HG02885 (cell line): ENCODE results near the gene SF3A1.

Source experiments
- ATAC-seq: cut with Tn5 transposase; IDR thresholded peaks from one replicate; pipeline ENCODE4 v1.9.1; 2021; ENCODE audit warnings: mild to moderate bottlenecking; ENCODE audit not compliant: unreplicated experiment, poor library complexity

Gene SF3A1

DNA sequence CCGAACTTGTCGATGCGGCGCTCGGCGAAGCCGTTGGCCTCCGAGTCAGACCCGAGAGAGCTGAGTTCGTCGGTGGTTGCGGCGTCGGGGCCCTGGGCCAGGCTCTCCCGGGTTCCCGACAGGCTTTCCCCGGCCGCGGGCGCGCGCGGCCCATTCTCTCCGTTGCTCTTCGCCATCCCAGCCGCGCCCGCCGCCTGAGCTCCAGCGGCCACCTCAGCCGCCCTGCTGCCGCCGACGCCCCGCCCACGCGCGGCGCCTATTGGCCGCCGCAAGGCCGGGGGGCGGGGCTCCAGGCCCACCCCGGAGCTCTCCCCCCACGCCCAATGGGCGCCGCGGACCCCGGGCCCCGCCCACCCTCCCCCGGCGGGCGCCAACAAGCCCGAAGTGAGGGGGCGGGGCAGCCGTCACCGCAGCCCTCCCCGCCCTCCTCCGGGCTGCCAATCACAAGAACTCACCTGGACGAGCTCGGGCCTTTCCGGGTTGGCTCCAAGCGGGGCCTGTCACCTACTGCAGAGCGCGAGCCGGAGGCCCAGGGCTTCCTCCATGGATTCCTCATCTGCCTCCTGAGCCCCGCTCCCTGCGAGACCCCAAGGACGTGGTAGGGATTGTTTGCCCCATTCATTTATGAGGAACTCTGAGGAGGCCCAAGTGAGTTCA lies 29.9 kb downstream of the SF3A1 start, which contains the start of gene TBC1D10A:
TSS of gene TBC1D10A (minus strand) at position 236 of the 657 bp plus-strand sequence. CDS start at position 176, 60 bp downstream.
- peak; percentile 88 for ATAC-seq

DNA sequence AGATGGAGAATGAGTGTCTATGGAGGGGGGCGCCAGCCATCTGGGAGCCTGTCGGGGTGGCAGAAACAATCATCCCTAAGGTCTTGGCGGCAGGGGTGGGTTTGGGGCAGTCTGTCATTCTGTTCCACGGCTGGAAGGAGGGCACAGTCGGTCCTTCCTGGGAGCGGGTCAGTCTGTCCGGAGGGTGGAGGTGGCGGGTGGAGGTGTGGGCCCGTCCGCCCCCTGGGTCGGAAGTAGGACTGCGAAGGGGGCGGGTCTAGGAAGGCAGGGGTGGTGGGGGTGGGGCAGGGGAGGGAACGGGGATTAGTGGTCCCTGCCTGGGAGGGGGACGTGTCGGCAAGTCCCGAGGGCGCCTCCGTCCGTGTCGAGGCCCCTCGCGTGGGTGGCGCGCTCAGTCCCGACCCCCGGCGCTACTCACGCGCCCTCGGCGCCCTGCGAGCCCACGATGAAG lies 30.4 kb downstream of the SF3A1 start:
- peak; percentile 34 for ATAC-seq

DNA sequence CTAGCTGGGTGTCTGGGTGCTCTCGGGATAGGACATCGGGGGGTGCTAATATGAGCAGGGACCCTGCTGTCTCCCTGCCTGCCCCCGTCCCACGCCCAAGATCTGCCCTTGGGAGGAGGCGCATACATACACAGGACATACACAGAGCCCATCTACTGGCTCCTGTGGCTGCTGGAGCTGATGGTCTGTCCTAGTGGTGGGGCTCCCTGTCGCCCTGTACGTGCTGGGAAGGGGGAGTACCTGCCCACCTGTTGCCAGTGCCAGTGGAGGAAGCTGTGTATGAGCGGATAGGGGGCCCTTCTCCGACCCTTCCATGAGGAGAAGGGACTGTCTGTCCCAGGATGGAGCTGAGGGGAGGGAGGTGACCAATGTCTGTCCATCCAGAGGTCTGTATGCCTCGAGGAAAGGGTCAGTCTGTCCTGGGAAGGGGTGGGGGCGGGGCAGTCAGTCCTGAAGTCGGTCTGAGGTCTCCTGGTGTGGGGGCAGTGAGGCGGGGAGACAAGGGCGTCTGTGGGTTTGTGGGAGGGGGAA lies 30.9 kb downstream of the SF3A1 start:
- ATAC-seq: no peak

DNA sequence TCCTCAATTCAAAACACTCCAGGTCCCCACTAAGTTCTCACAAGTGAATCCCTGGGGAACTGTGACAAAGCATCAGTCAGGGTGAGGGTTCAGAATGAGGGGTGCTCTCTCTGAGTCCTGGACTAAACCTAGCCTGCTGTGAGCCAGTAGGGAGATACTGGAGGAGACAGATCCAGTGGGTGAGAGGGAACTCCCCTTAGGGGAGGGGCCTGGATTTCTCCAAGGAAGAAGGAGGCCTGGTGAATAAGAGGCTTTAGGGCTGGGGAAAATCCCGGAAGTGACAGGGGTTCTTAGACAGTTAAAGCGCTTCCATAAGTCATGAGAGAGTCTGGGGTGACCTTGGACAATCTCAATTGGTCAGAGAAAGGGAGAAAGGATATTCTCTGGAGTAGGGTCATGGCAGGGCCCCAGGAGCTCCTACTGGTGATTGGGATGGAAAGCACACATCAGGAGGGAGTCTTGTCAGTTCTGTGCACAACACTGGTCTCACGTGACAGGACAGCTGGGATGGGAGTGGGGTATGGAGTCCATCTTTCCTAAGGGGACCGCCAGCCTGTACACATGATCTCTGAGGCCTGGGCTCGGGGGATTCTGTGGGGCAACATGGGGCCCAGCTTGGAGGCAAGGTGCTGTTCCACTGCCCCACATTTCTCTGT lies 31.5 kb downstream of the SF3A1 start:
- no peak for ATAC-seq

DNA sequence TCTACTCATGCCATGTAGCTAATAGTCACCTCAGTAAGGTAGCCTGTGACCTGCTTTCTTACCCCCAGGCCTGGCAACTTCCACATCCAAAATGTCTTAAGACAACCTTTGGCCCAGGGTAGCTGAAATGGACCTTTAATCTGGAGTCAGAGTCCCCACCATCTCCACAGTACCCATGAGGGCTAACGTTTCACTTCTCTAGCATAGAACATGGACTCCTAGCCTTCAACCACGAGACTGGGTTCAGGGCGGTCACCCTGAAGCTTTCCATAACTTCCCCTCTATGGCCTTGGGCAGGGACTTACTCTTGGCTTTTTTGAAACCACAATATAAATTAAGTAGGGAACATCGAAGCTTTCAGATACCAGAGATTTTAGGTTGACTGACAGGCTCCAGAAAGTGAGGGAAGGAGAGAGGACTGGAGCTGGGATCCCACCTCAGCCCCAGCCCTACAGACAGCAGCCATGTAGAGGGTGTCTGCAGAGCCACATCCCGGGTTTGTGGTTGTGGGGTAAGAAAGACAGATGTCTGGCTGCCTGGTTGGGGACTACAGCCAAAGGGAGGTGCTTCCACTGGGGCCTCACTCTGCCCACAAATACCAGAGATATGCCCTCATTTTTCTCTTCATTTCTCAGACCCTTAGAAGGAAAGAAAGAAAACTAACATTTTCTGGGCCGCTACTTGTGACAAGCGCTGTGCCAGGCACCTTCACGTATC lies 32.5 kb downstream of the SF3A1 start:
- ATAC-seq: no peak

DNA sequence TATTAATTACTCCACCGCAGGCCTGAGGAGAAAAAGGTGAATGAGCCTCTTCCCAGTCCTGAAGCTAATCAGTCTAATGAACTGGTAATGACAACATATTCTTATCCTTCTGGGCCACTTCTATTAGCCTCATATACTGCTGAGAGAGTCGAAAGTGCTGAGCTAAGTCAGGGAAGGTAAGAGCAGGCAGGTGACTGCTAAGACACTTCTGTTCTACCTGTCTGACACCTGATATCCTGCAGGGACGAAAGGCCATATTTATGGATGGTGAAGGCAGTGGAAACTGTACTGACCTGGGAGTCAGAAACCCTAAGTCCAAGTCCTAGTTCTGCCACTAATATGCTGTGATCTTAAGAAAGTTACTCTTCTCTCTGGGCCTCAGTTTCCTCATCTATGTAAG lies 33.4 kb downstream of the SF3A1 start:
- no peak for ATAC-seq

DNA sequence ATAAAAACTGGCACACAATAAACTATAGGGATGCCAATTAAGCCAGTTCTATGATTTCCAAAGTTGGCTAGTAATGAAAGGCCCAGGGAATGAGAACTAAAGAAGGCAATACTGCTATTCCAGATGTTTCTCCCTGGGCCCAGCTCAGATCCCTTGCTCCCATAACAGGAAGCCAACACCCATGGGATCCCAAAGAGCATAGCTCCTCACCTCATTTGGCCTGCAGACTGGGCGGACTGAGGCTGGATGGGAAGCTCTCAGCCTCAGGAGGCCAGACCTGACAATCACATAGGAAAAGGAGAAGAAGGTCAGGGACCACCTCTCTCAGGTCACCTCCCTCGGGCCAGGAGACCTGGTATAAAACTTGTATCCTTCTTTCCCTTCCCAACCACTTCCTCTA lies 35.2 kb downstream of the SF3A1 start:
- ATAC-seq: no peak

DNA sequence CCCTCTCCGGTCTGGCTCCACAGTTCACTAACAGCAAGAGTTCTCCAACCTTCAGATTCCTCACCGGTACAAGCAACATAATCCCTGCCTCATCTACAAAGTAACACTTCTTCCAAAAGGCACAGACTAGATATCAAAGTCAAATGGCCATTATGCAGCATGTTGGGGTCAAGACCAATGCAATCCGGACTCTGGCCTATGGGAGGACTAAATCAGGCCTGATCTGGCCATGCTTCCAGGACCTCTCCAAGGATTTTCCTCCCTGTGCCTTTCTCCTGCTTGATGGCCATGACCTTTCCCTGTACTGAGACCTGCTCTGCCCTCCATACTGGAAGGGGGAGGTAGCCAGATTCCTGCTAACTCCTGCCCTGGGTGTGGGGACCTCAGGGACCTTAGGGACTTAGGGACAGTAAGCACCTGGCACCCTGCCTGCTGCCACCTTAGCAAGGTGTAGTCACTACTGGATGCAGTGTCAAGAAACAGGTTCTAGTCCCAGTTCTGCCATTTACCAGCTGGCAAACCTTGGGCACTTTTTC lies 36.6 kb downstream of the SF3A1 start:
- ATAC-seq: no peak

DNA sequence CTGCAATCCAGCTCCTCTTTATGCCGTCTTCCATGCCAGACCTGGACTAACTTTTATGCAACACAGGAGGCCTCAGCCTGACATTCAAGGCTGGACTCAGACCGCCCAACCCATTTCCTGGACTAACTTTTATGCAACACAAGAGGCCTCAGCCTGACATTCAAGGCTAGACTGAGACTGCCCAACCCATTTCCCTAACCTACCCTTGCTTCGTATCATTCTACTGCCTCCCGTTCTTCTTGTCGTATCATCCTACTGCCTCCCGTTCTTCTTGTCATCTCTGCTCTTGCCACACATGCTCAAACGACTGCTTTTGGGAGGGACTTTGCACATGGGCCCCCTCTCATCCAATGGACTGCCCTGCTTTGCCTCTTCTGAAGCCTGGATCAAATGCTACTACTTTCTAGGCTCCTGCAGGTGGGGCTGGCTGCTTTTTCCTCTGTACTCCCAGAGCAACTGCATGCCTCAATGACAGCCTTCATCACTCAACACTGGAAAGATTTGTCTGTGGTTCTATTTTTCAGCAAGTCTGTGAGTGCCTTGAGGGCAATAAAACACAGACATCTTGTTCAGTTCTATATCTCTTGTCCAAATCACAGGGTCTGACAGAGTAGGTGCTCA lies 37.8 kb downstream of the SF3A1 start:
- ATAC-seq: no peak

DNA sequence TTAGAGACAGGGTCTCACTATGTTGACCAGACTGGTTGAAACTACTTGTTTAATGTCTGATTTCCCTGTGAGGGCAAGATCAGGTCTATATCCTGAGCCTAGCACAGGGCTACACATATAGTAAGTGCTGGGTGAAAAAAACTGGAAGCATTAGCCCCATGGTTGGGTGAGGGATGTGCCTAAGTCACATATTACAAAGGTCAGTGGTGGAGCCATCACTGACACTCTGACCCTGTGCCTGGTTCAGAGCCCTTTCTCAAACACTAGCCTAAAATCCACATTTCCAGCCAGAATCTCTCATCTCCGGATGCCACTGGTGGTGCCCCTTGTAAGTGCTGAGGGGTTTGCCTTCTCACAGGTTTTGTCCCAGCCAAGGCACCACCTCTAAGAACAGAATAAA lies 38.9 kb downstream of the SF3A1 start:
- ATAC-seq: no peak

DNA sequence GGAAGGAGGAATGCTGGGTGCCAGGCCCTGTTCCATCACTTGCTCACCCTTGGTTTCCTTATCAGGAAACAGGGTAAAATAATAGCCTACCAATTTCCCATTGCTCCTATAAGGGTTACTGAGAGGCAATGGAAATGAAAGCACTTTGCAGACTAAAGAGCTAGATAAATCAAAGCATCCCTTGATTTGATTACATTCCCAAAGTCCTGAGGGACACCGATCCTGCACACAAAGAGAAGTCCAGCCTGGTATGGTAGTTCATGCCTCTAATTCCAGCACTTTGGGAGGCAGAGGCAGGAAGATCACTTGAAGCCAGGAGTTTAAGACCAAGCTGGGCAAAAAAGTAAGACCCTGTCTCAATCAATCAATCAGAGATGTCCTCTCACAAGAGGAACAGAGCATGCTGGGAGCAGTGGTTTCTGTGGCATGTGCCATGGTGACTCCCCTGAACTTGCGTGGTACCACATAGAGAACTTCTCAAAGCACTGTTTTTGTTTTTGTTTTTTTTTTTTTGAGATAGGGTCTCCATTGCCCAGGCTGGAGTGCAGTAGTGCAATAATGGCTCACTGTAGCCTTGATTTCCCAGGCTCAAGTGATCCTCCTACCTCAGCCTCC lies 40.6 kb downstream of the SF3A1 start:
- no peak for ATAC-seq

DNA sequence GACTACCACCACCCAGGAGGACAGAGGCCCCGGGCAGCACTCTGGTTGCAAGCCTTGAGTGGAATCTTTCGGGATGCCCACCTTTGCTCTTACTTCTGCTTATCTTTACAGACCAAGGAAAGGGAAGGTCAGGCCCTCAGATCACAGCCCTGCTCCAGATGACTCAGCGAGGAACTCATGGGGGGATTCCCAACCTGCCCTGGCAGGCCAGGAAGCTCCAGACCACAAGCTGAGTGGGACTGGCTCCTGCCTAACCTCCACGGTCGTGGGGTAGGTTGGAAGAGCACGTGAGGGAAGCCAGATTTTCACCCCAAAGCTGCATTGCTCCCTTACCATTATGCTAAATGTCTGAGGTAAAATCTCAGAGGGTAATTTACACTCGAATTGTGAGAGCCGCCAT lies 41.8 kb downstream of the SF3A1 start:
- ATAC-seq: no peak

DNA sequence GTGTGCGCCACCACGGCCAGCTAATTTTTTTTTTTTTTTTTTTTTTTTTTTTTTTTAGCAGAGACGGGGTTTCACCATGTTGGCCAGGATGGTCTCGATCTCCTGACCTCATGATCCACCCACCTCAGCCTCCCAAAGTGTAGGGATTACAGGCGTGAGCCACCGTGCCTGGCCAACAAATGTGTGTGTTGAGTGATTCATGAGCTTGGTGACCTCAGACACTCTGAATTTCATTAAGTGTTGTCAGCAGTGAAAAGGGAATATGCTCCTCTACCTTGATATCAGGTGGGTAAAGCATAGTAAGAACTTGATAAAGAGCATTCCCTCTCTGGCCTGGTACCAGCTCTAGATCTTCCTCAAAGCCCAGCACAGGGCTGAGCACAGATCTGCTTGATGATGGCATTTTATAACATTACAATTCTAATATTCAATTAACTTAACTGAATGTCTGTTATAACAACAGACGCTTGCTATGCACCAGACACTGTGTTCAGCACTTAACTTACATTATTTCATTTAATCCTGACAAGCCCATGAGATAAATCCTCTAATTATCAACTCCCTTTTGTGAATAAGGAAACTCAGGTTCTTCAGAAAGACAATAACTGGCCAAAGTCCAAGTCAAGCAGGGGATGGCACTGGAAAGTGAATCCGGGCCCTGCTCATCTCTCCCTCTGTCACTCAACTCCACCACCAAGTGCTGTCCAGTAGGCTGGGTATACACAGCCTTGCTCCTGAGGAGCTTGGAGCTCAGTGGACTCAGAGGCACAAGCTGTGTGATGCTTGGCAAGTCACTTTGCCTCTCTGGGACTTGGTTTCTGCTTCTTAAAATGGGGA lies 42.9 kb downstream of the SF3A1 start:
- no peak for ATAC-seq

DNA sequence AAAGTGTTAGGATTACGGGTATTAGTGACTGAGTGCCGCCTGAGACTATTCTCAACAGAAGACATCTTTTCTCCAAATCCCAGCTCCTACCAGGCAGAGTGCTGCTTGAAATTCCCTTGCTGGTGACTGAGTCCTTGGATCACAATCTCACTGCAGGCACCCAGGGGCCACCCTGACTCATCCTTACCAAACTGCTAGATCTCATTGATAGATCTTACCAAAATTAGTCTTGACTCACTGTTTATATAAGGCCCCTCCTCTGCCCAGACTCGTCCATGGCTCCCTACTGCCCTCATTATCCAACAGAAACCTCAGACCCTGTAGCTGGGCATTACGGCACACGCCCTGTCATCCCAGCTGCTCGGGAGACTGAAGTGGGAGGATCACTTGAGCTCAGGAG lies 44.6 kb downstream of the SF3A1 start:
- no peak for ATAC-seq

DNA sequence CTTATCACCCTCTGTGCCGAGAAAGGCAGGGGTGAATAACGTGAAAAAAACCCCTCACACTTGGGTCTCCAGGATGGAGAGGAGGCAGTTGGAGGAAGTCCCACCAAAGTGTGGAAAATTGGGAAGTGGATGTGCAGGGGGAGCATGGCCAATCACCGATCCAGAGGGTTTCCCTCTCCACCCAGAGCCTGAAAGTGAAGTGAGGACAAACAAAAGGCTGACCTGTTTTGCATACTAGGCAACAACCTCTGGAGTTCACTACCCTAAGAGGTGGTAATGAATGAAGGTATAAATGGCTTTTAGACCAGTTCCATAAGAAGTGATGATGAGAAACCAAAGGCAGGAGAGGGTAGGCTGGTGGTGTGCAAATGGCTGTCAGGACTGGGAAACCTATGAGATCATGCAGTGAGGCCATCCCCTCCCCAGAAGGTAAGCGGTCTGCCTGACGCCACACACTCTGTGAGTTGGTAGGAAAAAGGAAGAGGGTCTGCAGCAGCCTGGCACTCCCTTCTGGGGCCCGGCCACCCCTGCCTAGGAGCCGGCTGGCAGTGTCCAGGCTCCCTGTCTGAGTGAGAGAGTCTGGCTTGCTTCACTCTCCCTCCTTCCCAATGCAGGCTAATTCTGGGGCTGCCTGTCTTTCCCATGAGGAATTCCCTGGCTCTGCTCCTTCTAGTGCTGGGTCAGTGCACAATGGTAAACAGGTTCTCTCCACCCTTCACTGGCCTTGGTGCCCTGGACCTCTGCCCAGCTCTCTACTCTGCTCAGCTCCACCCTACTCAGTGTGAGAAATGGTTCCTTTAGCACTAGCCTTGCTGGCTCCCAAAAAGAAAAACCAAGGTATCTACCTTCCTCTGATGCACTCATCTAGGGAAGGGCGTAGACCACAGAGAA lies 45.6 kb downstream of the SF3A1 start:
- no peak for ATAC-seq

DNA sequence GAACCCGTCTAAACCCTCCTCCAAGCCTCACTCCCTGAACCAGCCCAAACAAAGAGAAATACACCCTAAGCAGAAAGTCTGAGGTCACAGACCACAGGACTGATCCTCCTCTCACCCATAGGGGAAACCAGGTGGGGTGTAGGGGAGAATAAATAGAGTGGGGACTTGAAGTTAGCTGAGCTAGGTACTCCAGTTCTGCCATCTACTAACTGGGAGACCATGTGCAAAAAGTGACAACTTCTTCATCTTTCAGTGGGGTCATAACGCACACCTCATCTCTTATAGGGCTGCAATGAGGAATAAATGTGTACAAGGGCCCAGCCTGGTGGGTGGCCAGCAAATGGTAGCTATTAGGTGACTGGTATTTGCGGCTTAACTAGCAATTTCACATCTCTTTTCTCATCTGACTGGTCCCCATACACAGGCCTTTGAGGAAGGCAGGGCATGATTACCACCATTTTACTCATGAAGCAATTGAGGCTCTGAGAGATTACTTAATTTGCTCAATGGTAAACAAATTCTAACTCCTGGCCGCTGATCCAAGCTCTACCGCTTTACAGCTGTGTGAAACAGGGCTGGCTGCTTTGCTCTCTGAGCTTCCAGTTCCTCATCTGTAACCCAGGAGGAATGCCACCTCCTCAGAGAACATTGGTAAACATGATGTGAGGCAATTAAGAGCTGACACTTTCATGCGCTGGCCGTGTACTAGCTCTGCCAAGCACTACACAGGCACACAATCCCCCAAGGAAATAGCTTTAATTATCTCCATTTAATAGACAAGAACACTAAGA lies 46.5 kb downstream of the SF3A1 start:
- ATAC-seq: peak; percentile 48

DNA sequence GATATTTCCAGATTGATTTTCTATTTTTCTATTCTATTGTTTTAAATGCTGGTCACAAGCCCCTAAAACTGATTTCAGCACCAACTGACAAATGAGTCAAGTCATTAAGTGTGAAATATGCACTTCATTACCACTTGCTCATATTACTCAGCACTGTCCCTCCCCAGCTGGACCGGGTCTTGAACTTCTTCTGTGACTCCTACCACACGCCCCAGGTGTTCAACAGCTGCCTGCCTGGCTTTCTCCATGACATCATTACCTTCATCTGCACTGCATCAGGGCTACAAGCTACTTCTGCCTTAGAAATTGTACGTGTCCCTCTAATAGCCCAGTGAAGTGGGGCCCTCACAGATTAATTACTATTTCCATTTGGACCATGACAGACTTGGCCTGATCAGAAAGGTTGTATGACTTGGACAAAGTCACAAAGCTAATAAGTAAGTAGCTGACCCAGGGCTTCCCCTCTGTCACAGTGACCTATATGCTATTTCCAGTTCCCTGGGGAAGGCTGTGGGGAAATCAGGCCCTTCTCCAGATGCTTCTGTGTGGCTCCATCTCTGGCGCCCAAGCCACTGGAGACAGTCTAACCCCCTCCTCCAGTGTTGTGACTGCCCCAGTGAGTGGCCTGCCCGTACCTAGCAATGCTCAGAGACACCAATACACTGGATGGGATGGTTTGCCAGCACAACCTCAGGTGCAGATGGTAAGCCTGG lies 48.0 kb downstream of the SF3A1 start:
- no peak for ATAC-seq
